Hematopoietic multipotent progenitor cell treated with erythropoietin and hydrocortisone succinate and interleukin-3 and kit ligand, for 8 days (in vitro differentiated cells): ENCODE measurements around the gene NQO2.
"Not testable (repeated sequence)": the region's sequence is repeated elsewhere in the genome, so short reads cannot be mapped to it uniquely, and the experiment has no call there.

Experiments used
- DNase-seq: peaks from one replicate; pipeline ENCODE4 v3.0.0-alpha.2; 2015

Gene NQO2

DNA sequence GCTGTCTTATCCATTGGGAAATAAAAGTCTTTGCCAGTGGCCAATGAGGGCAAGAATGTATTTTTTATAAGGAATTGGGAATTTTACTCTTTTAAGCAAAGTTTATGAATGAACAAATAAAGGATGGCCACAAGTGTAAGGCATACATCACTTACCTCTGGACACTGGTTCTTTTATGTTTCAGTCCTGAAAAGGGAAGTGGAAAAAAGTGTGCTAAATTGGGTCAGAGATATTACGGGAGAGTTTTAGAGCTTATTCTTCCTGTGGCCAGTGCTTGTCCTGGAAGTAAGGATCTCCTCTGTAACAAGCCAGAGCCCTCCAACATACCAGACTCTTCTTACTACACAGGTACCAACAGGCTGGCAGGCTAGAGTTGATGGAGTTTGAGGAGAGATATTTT lies 46.1 kb downstream of the NQO2 start:
- no peak for DNase-seq

DNA sequence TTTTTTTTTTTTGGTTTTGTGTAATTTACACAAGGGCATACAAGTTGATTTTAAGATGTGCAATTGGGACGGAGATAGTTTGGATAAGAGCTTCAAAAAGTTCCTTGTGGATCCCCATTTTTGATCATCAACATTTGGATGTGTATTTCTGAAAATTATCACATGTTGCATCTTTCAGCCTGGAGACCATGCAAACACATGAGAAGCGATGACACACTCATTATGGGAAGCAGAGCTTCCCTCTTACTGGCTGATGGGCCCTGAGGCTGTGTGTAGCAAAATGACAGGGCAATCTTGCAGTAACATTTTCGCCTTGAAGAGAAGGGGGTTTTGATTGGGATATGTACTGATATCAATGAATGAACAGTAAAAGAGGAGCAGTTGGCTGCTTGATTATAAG lies 46.6 kb downstream of the NQO2 start:
- no peak for DNase-seq

DNA sequence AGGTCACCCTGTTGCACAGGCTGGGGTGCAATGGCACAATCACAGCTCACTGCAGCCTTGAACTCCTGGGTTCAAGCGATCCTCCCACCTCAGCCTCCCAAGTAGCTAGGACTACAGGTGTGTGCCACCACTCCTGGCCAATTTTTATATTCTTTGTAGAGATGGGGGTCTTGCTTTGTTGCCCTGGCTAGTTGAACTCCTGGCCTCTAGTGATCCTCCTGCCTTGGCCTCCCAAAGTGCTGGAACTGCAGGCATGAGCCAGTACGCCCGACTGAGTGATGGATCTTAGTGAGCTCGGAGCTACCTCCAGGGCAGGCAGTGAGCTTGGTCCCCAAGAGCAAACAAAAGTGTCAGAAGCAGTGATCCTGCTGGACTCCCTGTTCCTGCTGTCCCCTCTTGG lies 48.3 kb downstream of the NQO2 start:
- not testable (repeated sequence) for DNase-seq

DNA sequence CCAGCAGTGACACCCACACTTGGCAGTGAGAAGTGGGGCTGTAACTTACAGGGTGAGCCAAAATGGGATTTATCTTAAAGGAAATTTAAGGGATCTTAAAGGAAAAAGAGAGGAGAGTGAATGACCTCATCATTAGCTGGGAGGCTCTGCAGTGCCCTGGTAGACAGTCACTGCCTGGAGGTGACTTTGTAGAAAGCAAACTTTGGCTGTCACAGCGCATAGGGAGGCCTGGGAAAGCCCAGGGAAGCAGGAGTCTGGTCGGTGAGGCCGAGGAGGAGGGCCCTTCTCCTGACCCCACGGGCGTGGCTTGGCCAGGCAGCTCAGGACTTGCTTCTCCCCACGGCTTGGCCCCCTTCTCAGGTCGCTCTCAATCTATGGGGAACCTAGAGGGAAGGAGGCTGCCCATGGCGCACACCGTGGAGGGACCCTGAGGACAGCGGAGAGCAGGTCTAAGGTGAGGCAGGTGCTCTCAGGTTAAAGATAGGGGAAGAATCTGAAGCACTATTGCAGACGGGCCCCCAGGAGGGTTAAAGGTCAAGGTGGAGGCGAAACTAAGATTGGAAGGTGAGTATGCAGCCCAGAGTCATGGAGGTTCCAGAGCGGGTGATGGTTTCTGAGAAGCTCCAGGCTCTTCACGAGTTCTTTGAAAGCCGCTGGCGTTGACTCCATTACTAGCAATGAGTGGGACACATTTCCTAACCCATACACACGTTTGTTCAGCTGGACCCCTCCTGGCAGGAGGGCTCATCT lies 53.0 kb downstream of the NQO2 start:
- DNase-seq: no peak

GRCh38 chr6:3053231-3053508 lies 53.5 kb downstream of the NQO2 start:
- DNase-seq: no peak

DNA sequence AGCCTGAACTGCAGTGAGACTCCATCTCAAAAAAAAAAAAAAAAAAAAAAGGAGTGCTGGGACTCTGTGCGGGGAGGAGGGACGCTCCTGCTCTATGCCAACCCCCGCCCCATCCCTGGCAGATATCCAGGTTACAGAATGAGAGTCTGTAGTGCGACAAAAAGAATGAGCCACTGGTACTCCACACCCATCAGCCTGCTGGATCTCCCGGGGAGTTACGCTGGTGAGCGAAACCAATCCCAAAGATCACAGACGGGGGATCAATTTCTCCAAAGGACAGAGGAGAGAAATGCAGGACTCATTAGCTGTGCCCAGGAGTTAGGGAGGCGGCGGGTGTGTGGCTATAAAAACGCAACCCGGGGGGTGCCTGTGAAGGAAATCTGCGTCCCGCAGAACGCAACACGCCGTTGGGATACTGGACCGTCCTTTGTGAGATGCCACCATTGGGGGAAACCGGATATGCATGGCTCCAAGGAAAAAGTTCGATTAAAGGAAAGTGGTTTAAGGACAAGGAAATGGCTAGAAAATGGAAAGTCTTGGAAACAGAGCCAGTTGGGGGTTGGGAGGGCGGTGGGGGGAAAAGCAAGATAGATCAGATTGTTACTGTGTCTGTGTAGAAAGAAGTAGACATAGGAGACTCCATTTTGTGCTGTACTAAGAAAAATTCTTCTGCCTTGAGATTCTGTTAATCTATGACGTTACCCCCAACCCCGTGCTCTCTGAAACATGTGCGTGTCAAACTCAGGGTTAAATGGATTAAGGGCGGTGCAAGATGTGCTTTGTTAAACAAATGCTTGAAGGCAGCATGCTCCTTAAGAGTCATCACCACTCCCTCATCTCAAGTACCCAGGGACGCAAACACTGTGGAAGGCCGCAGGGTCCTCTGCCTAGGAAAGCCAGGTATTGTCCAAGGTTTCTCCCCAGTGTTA lies 54.8 kb downstream of the NQO2 start:
- DNase-seq: peak; percentile 68

GRCh38 chr6:3055158-3055499 lies 55.4 kb downstream of the NQO2 start:
- DNase-seq: not testable (repeated sequence)

DNA sequence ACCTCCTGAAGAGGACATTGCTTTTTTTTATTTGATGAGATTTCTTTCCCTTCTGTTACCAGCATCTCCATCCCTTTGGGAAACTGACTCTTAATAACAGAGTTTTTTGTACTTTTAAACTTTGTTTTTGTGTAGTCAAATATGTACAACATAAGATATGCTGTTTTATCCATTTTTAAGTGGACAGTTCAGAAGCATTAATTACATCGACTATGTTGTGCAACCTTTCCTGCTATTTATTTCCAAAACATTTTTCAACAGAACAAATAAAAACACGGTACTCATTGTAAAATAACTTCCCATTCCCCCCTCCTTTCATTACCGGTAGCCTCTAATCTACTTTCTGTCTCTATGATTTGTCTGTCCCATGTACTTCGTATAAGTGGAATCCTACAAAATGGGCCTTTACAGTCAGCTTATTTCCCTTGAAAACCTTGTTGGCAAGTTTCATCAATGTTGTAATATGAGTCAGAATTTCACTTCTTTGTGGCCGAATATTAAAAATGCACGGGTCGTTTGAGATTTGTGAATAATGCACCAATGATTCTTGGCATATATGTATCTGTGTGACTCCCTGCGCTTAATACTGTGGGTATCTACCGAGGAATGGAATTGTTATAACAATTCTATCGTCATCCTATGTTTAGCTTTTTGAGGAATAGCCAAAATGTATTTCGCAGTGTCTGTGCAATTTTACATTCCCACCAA lies 57.5 kb downstream of the NQO2 start:
- no peak for DNase-seq

GRCh38 chr6:3058957-3059356 lies 59.3 kb downstream of the NQO2 start:
- no peak for DNase-seq

- not testable (repeated sequence) for DNase-seq
These were observed 60.4 kb downstream of the NQO2 start for GRCh38 chr6:3060092-3060491.

DNA sequence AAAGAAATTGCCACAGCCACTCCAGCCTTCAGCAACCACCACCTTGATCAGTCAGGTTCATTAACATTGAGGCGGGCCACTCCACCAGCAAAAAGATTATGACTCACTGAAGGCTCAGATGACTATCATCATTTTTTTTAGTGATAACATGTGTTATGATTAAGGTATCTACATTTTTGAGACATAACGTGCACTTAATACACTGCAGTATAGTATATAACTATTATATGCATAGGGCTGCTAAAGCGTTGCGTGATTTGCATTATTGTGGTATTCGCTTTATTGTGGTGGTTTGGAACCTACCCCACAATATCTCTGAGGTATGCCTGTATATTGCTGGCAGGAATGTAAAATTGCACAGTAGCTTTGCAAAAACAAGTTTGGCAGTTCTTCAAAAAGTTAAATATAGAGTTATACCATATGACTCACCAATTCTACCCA lies 61.8 kb downstream of the NQO2 start:
- DNase-seq: no peak

DNA sequence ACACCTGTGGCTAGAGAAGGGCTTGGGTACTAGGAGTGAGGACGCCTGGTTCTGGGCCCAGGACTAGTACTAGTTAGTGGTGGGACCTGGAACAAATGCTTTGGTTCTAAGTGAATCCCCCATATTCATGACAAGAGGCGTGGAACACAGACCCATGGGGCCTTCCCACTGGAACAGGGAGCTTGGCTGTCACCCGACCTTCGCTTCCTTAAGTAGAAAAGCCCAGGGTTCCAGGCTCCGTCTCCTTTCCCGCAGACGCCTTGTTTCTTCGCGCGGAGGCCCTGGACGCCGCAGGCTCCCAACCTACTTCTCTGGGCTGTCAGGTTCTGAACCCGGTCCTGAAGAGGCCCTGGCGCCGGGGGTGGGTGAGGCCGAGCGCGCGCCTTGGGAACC lies 63.6 kb downstream of the NQO2 start:
- not testable (repeated sequence) for DNase-seq

DNA sequence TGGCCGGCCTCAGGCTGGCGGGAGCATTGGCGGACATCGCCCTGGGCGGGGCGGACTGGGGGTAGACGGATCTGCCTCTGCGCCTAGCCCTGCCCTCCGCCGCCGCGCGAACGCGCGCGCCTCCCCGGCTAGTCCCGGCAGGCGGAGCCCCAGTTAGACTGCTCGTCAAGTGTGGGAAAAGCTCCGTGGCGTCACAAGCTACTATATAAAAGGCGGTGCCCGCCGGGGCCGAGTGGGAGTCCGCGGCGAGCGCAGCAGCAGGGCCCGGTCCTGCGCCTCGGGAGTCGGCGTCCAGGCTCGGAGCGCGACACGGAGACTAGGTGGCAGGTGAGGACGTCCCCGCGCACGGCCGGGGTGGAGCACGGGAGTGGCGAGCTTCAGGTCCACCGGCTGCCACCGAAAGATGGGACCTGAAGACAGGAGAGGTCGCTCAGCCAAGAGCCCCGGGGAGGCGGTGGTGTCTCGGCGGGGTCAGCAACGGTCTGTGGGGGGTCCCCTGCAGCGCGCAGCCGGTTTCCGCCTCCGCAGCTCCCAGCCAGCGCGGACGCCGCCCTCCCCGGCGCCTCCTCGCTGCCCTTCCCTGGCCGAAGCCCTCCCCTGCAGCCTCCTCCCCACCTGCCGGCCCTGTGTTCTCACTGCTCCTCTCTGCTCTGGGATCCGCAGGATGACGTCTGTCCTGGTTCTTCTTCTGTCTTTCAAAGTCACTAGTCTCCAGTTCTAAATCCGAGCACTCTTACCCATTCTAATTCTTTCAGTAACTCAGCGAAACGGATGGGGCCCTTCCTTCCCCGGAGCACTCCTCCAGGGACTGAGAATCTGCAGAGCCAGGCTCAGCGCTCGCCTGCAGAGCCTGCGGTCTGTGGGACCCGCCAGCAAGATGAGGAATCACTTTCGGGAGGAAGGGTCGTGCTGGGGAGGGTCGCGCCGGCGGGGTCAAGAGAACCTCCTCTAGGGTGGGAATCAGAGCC lies 64.3 kb downstream of the NQO2 start:
- peak; percentile 92 for DNase-seq

DNA sequence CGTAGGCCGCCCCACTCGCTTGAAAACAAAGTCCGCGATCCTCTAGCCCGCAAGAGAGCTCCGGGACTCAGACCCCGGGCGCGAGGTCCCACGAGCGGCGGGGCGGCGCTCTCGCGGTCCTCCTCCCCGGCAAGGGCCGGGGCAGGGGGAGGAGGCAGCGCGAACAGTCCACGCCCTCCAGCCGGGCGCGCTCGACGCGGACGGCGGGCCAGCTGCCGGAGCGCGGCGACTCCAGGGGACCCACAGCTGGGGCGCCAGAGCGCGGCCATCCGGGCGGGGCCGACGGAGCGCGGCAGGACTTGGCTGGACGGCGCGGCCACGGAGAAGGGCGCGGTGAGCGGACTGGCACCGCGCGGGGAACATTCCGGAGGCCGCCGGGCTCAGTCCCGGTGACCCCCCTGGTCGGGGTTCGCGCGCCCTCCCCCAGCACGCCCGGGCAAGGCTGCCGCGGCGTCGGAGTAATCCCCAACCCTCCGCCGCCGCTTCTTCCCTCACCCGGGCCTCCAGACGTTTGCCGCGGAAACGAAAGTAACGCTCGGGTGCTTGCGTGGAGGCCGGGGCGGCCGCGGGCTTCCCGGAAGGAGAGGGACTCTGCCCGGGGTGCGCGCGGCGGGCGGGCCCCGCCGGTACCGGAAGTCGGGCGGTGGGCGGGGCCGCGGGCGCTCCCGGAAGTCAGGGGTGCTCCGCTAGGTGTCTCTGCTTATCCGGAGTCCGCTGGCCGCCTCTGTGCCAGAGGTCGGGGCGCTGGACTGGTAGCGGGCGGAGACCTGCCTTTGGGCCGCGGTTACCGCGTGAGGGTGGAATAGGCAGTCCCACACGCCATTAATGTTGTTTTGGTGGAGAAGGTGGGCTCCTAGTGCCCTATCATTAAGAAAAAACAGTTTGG lies 68.9 kb downstream of the NQO2 start, which contains the start of gene RIPK1:
Gene RIPK1 (plus strand): TSS at position 166 of the 886 bp plus-strand sequence. CDS start 8,330 bp downstream, outside the sequence.
- DNase-seq: peak; percentile 90
